ENCODE data around the gene LST1. TPM values are rescaled to one million over a fixed set of nuclear protein-coding genes. Genes with fewer than 3 reads are reported as not detected.

LST1 gene
- total and polyA plus RNA-seq, 2 of the 4 experiments (the other 2 are of a cell fraction), result not detected

DNA sequence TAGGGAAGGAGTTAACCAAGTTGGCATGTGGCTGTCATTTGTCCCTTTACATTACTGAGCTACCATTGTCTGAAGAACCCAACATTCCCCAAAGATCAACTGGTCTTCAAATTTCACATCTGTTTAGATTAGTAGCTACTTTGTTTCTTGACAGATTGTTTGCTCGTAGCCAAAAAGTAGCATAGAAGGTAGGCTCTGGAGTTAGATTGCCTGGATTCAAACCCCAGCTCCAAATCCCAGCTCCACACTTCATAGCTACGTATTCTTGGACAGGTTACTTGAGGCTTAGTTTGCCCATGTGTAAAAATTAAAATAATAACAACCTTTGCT lies 37.6 kb upstream of the LST1 start:
- H4K8ac ChIP-seq (ENCODE audit: low read depth in 2 of 2, low read length in 2 of 2), result peak overlapping the region; percentile 89 to 98
- H3K18ac ChIP-seq (ENCODE audit: low read depth, low read length), result no peak overlapping the region
- no peak overlapping the region for H2BK20ac ChIP-seq (ENCODE audit: low read depth, low read length)
- no peak overlapping the region for H2BK5ac ChIP-seq (ENCODE audit: low read depth, low read length, poor library complexity, severe bottlenecking)
- H3K23ac ChIP-seq (ENCODE audit: low read depth, low read length), result no peak overlapping the region
- H4K91ac ChIP-seq (ENCODE audit: insufficient read depth, low read depth, low read length), result no peak overlapping the region
- no TSS peak for BruUV-seq (replicated peaks)
- H3K79me1 ChIP-seq (ENCODE audit: low read depth in 1 of 2, low read length in 2 of 2), result peaks cover 5 to 26% of the 10 kb centered on the region in 2 experiments; a peak in 2 of 4 replicates
- peak overlapping the region; percentile 56; the same call in 1 of the 2 replicates for H3K27ac ChIP-seq (ENCODE audit: insufficient read depth, low read length)
- no peaks in the 10 kb centered on the region for H3K27me3 ChIP-seq (ENCODE audit: control insufficient read depth, insufficient read depth, low read length)
- no peak for DNase-seq
- no peak overlapping the region for H3K14ac ChIP-seq (replicated peaks; ENCODE audit: low read depth, low read length)
- H3K4me2 ChIP-seq (ENCODE audit: low read depth, low read length), result peak overlapping the region; percentile 79
- no peaks in the 10 kb centered on the region for H4K20me1 ChIP-seq (ENCODE audit: insufficient read depth, low read length)
- no peak overlapping the region for H2BK120ac ChIP-seq (ENCODE audit: low read depth, low read length)
- H3K9ac ChIP-seq (ENCODE audit: low read depth, low read length), result no peak overlapping the region
- dilution Hi-C loops (cut with HindIII; ENCODE audit: low sequenced_read_pairs, unreplicated experiment), result no loop called here
- TF ChIP-seq CTCF (conservative IDR thresholded peaks at IDR 0.05; ENCODE audit: low read depth, low read length) (no peak), CEBPB (IDR thresholded peaks at IDR 0.05; ENCODE audit: low read depth, low read length) (no peak), ELK1 (IDR thresholded peaks at IDR 0.05; ENCODE audit: borderline replicate concordance, low read depth, low read length) (no peak), BHLHE40 (IDR thresholded peaks at IDR 0.05; ENCODE audit: low read depth, low read length) (no peak)
- peak overlapping the region; percentile 92 for H2AK5ac ChIP-seq (ENCODE audit: low read depth, low read length)
- ChIA-PET POLR2A (ENCODE audit: unreplicated experiment) (no interaction called here), CTCF (interaction anchor here (2.4 kb wide), 1 partner anchor 50 kb away, joined by 14 read pairs; no protein-coding TSS in a partner anchor)
- no CpG with 5 or more reads among the region's 2 CpGs for WGBS, 2 experiments (ENCODE audit: extremely low coverage in 2 of 2, insufficient read length in 1 of 2)
- peaks cover 6% of the 10 kb centered on the region for H3K9me1 ChIP-seq (ENCODE audit: insufficient read depth, low read length)
- intact Hi-C loops (cut with micrococcal nuclease), result loop anchor here (5.0 kb wide), 3 partner anchors 34 to 404 kb away; partner anchors contain the start of genes HSPA1B and LTB
- in situ Hi-C loops (cut with MboI; ENCODE audit: low sequenced_read_pairs), result loop anchor here (5.0 to 10.0 kb wide), 2 partner anchors 49 to 286 kb away; no protein-coding TSS in a partner anchor
- peaks cover 6% of the 10 kb centered on the region for H3K4me1 ChIP-seq (ENCODE audit: control insufficient read depth, insufficient read depth, low read length)
- H3K9me3 ChIP-seq (ENCODE audit: control insufficient read depth, insufficient read depth, low read length), result no peaks in the 10 kb centered on the region
- no peak for ATAC-seq (ENCODE audit: low read depth)
- H3K4me3 ChIP-seq (ENCODE audit: insufficient read depth, low read depth, low read length), result no peak overlapping the region
- H3K36me3 ChIP-seq (ENCODE audit: control insufficient read depth, insufficient read depth, low read length), result peaks cover 11% of the 10 kb centered on the region
- no peak overlapping the region for H2BK15ac ChIP-seq (ENCODE audit: low read depth, low read length)
- no peak overlapping the region for H2AFZ ChIP-seq (replicated peaks; ENCODE audit: low read length, poor library complexity)
- no peak overlapping the region for H3K56ac ChIP-seq (ENCODE audit: extremely low read depth, insufficient read depth, low read length)
- H3K4ac ChIP-seq (ENCODE audit: low read depth, low read length), result peak overlapping the region; percentile 87; the same call in 1 of the 2 replicates
- H4K5ac ChIP-seq (ENCODE audit: low read depth, low read length), result peak overlapping the region; percentile 89
- H2AK9ac ChIP-seq (replicated peaks; ENCODE audit: low read depth, low read length, poor library complexity), result no peak overlapping the region
